ENCODE results near the gene RHOJ.

Gene RHOJ

GRCh38 chr14:63193236-63193635 lies 11.0 kb upstream of the RHOJ start:
- no peaks in the 10 kb centered on the region for H3K36me3 Mint-ChIP-seq
- peaks cover 5% of the 10 kb centered on the region for H3K27me3 Mint-ChIP-seq
- H3K27ac Mint-ChIP-seq: no peak overlapping the region
- no peak overlapping the region for H3K4me3 Mint-ChIP-seq
- no peaks in the 10 kb centered on the region for H3K4me1 Mint-ChIP-seq (ENCODE audit: low read depth)
- no peaks in the 10 kb centered on the region for H3K9me3 Mint-ChIP-seq (ENCODE audit: low read depth)

- peaks cover 15% of the 10 kb centered on the region for H3K27me3 Mint-ChIP-seq
- no peak overlapping the region for H3K4me3 Mint-ChIP-seq
- H3K36me3 Mint-ChIP-seq: no peaks in the 10 kb centered on the region
- no peaks in the 10 kb centered on the region for H3K9me3 Mint-ChIP-seq (ENCODE audit: low read depth)
- H3K4me1 Mint-ChIP-seq (ENCODE audit: low read depth): no peaks in the 10 kb centered on the region
- no peak overlapping the region for H3K27ac Mint-ChIP-seq
Observed at GRCh38 chr14:63200035-63200740, 4.1 kb upstream of the RHOJ start.

GRCh38 chr14:63200767-63201166 lies 3.5 kb upstream of the RHOJ start:
- no peak overlapping the region for H3K27ac Mint-ChIP-seq
- no peaks in the 10 kb centered on the region for H3K36me3 Mint-ChIP-seq
- H3K4me1 Mint-ChIP-seq (ENCODE audit: low read depth): no peaks in the 10 kb centered on the region
- H3K4me3 Mint-ChIP-seq: no peak overlapping the region
- H3K27me3 Mint-ChIP-seq: peaks cover 15% of the 10 kb centered on the region
- H3K9me3 Mint-ChIP-seq (ENCODE audit: low read depth): no peaks in the 10 kb centered on the region

- Mint-ChIP-seq H3K27ac (no peak overlapping the region), H3K27me3 (peaks cover 12% of the 10 kb centered on the region), H3K4me1 (ENCODE audit: low read depth) (no peaks in the 10 kb centered on the region), H3K9me3 (ENCODE audit: low read depth) (no peaks in the 10 kb centered on the region), H3K36me3 (no peaks in the 10 kb centered on the region), H3K4me3 (no peak overlapping the region)
Observed at GRCh38 chr14:63203015-63203414, 1.2 kb upstream of the RHOJ start.

GRCh38 chr14:63203618-63204406 lies 431 bp upstream of the RHOJ start:
- peaks cover 10% of the 10 kb centered on the region for H3K27me3 Mint-ChIP-seq
- no peaks in the 10 kb centered on the region for H3K36me3 Mint-ChIP-seq
- no peaks in the 10 kb centered on the region for H3K4me1 Mint-ChIP-seq (ENCODE audit: low read depth)
- no peak overlapping the region for H3K27ac Mint-ChIP-seq
- H3K4me3 Mint-ChIP-seq: no peak overlapping the region
- H3K9me3 Mint-ChIP-seq (ENCODE audit: low read depth): no peaks in the 10 kb centered on the region

GRCh38 chr14:63205044-63205575 lies 867 bp downstream of the RHOJ start:
- no peak overlapping the region for H3K4me3 Mint-ChIP-seq
- H3K9me3 Mint-ChIP-seq (ENCODE audit: low read depth): no peaks in the 10 kb centered on the region
- H3K4me1 Mint-ChIP-seq (ENCODE audit: low read depth): no peaks in the 10 kb centered on the region
- peaks cover 10% of the 10 kb centered on the region for H3K27me3 Mint-ChIP-seq
- H3K27ac Mint-ChIP-seq: no peak overlapping the region
- H3K36me3 Mint-ChIP-seq: no peaks in the 10 kb centered on the region

GRCh38 chr14:63205866-63206265 lies 1.6 kb downstream of the RHOJ start:
- H3K36me3 Mint-ChIP-seq: no peaks in the 10 kb centered on the region
- H3K27ac Mint-ChIP-seq: no peak overlapping the region
- H3K4me3 Mint-ChIP-seq: no peak overlapping the region
- H3K4me1 Mint-ChIP-seq (ENCODE audit: low read depth): no peaks in the 10 kb centered on the region
- no peaks in the 10 kb centered on the region for H3K9me3 Mint-ChIP-seq (ENCODE audit: low read depth)
- H3K27me3 Mint-ChIP-seq: peaks cover 13% of the 10 kb centered on the region

GRCh38 chr14:63209160-63209559 lies 4.9 kb downstream of the RHOJ start:
- H3K36me3 Mint-ChIP-seq: no peaks in the 10 kb centered on the region
- peaks cover 4% of the 10 kb centered on the region for H3K27me3 Mint-ChIP-seq
- H3K27ac Mint-ChIP-seq: no peak overlapping the region
- H3K9me3 Mint-ChIP-seq (ENCODE audit: low read depth): no peaks in the 10 kb centered on the region
- no peak overlapping the region for H3K4me3 Mint-ChIP-seq
- H3K4me1 Mint-ChIP-seq (ENCODE audit: low read depth): no peaks in the 10 kb centered on the region

- Mint-ChIP-seq H3K9me3 (ENCODE audit: low read depth) (no peaks in the 10 kb centered on the region), H3K4me1 (ENCODE audit: low read depth) (no peaks in the 10 kb centered on the region), H3K27ac (no peak overlapping the region), H3K4me3 (no peak overlapping the region), H3K27me3 (peaks cover 5% of the 10 kb centered on the region), H3K36me3 (no peaks in the 10 kb centered on the region)
Observed at GRCh38 chr14:63210812-63211211, 6.6 kb downstream of the RHOJ start.

- H3K36me3 Mint-ChIP-seq: no peaks in the 10 kb centered on the region
- H3K27ac Mint-ChIP-seq: no peak overlapping the region
- H3K9me3 Mint-ChIP-seq (ENCODE audit: low read depth): no peaks in the 10 kb centered on the region
- H3K27me3 Mint-ChIP-seq: peaks cover 5% of the 10 kb centered on the region
- H3K4me1 Mint-ChIP-seq (ENCODE audit: low read depth): no peaks in the 10 kb centered on the region
- H3K4me3 Mint-ChIP-seq: no peak overlapping the region
Observed at GRCh38 chr14:63212209-63212608, 8.0 kb downstream of the RHOJ start.

- peaks cover 5% of the 10 kb centered on the region for H3K27me3 Mint-ChIP-seq
- H3K4me1 Mint-ChIP-seq (ENCODE audit: low read depth): no peaks in the 10 kb centered on the region
- H3K9me3 Mint-ChIP-seq (ENCODE audit: low read depth): no peaks in the 10 kb centered on the region
- H3K4me3 Mint-ChIP-seq: no peak overlapping the region
- H3K27ac Mint-ChIP-seq: no peak overlapping the region
- H3K36me3 Mint-ChIP-seq: no peaks in the 10 kb centered on the region
Observed at GRCh38 chr14:63212776-63213500, 8.7 kb downstream of the RHOJ start.

GRCh38 chr14:63214417-63215196 lies 10.4 kb downstream of the RHOJ start:
- Mint-ChIP-seq H3K4me1 (ENCODE audit: low read depth) (no peaks in the 10 kb centered on the region), H3K36me3 (no peaks in the 10 kb centered on the region), H3K4me3 (no peak overlapping the region), H3K27me3 (peaks cover 7% of the 10 kb centered on the region), H3K9me3 (ENCODE audit: low read depth) (no peaks in the 10 kb centered on the region), H3K27ac (no peak overlapping the region)

GRCh38 chr14:63220526-63220925 lies 16.3 kb downstream of the RHOJ start:
- Mint-ChIP-seq H3K9me3 (ENCODE audit: low read depth) (peaks cover 3% of the 10 kb centered on the region), H3K27ac (no peak overlapping the region), H3K4me1 (ENCODE audit: low read depth) (no peaks in the 10 kb centered on the region), H3K4me3 (no peak overlapping the region), H3K36me3 (no peaks in the 10 kb centered on the region), H3K27me3 (peaks cover 19% of the 10 kb centered on the region)

GRCh38 chr14:63223596-63223995 lies 19.4 kb downstream of the RHOJ start:
- H3K27ac Mint-ChIP-seq: no peak overlapping the region
- H3K4me1 Mint-ChIP-seq (ENCODE audit: low read depth): no peaks in the 10 kb centered on the region
- peaks cover 22% of the 10 kb centered on the region for H3K27me3 Mint-ChIP-seq
- peaks cover 3% of the 10 kb centered on the region for H3K9me3 Mint-ChIP-seq (ENCODE audit: low read depth)
- no peak overlapping the region for H3K4me3 Mint-ChIP-seq
- no peaks in the 10 kb centered on the region for H3K36me3 Mint-ChIP-seq
